ENCODE results near the gene UGT1A4. TPM values are rescaled to one million over a fixed set of nuclear protein-coding genes. Genes with fewer than 3 reads are reported as not detected.

UGT1A4 gene
- polyA plus RNA-seq, 1 experiment, result not detected

GRCh38 chr2:233796254-233796653 is 77.7 kb downstream of the UGT1A4 start:
- TF ChIP-seq CTCF (IDR thresholded peaks at IDR 0.05; ENCODE audit: insufficient read depth, low read depth, low read length), result no peak
- ChIA-PET POLR2A (no interaction called here), CTCF (no interaction called here)
- H3K4me3 ChIP-seq (ENCODE audit: low read depth, low read length), result no peak overlapping the region
- no peak for DNase-seq (ENCODE audit: low read depth)
- H3K27me3 ChIP-seq (ENCODE audit: control insufficient read depth, insufficient read depth, low read length), result no peaks in the 10 kb centered on the region
- no peaks in the 10 kb centered on the region for H3K36me3 ChIP-seq (ENCODE audit: control insufficient read depth, insufficient read depth, low read length)

DNA sequence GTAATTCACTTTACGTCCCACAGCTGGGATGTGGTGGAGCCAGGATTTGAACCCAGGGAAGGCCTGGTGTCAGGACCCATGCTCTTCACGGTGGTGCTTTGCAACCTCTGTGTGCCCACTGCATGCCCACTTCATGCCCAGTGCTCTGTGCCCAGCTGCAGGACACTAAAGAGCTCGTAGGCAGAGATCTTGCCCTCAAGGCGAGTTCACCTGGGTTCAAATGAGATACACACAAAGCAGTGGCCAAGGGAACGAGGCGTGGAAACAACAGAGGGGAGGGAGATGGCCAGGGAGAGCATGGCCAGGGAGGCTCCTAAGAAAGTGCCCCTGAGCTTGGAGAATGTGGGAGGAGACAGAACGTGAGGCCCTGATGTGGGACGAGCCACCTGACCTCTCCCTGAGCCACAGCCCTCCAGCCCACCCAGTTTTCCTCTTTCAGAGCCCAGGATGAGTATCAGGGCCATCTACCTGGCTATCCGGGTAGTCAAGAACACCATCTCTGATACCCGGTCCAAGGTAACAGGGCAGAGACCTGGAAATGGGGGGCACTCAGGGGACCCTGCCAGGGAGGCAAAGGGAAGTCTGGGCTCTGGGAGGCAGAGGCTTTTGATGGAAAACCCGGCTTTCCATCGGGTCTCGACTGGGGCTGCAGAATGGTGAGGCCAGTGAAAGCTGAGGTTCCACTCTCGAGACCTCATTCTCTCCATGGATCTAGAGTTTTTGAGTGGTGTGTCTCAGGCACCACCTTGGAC is 80.0 kb downstream of the UGT1A4 start:
- Histone ChIP-seq H3K36me3 (ENCODE audit: control insufficient read depth, insufficient read depth, low read length) (no peaks in the 10 kb centered on the region), H3K4me3 (ENCODE audit: low read depth, low read length) (no peak overlapping the region), H3K27me3 (ENCODE audit: control insufficient read depth, insufficient read depth, low read length) (no peaks in the 10 kb centered on the region)
- POLR2A ChIA-PET, result no interaction called here
- TF ChIP-seq CTCF (IDR thresholded peaks at IDR 0.05; ENCODE audit: insufficient read depth, low read depth, low read length), result no peak
- no peak for DNase-seq (ENCODE audit: low read depth)
- CTCF ChIA-PET, result no interaction called here

DNA sequence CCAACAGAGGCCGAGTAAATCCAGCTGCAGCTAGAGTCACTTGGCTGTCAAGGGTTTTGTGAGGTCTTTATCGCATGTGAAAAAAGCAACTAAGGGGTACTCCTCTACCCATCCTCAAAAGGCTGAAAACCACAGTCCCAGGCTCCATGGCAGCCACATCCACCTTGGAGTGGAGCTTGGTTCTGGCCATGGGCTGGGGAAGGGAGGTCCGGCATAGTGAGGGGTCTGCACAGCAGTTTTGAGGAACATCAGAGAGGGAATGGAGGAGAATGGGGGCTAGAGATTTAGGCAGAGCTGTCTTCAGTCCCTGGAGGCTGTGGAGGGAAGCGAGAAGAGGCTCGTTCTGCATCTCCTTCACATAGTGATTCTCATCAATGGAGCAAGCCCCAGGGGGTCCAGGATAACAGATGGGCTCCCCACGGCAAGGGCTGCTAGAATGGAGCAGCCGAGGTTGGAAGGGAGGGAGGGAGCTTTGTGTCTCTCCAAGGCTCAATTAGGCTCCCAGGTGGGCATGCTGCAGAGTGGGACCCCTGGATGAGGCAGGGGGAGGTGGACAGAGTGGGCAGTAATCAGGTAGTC is 80.6 kb downstream of the UGT1A4 start:
- no peak for TF ChIP-seq CTCF (IDR thresholded peaks at IDR 0.05; ENCODE audit: insufficient read depth, low read depth, low read length)
- CTCF ChIA-PET, result interaction anchor here (1.1 kb wide), 1 partner anchor 13 kb away, joined by 4 read pairs; no protein-coding TSS in a partner anchor
- POLR2A ChIA-PET, result no interaction called here
- H3K4me3 ChIP-seq (ENCODE audit: low read depth, low read length), result no peak overlapping the region
- no peaks in the 10 kb centered on the region for H3K27me3 ChIP-seq (ENCODE audit: control insufficient read depth, insufficient read depth, low read length)
- no peak for DNase-seq (ENCODE audit: low read depth)
- no peaks in the 10 kb centered on the region for H3K36me3 ChIP-seq (ENCODE audit: control insufficient read depth, insufficient read depth, low read length)

GRCh38 chr2:233799716-233800115 is 81.2 kb downstream of the UGT1A4 start:
- Histone ChIP-seq H3K36me3 (ENCODE audit: control insufficient read depth, insufficient read depth, low read length) (no peaks in the 10 kb centered on the region), H3K4me3 (ENCODE audit: low read depth, low read length) (no peak overlapping the region), H3K27me3 (ENCODE audit: control insufficient read depth, insufficient read depth, low read length) (no peaks in the 10 kb centered on the region)
- POLR2A ChIA-PET, result no interaction called here
- CTCF ChIA-PET, result interaction anchor here (1.1 kb wide), 1 partner anchor 13 kb away, joined by 4 read pairs; no protein-coding TSS in a partner anchor
- no peak for TF ChIP-seq CTCF (IDR thresholded peaks at IDR 0.05; ENCODE audit: insufficient read depth, low read depth, low read length)
- DNase-seq (ENCODE audit: low read depth), result no peak

DNA sequence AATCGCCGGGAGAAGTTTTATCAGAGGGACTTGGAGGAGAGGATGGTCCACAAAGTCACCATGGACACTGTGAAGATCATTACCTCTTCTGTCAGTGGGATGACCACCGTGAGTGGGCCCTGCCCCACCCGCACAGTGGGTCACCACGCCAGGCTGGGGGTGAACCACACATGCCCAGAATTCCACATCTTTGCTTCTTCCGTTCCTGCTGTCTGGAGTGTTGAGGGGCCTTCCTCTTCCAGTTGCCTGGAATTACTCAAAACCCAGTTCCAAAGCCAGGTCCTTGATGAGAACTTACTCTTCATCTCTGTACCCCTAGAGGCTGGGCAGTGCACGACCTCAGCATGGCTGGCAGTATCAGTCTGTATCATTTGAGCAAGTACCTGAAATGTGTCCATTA is 81.7 kb downstream of the UGT1A4 start:
- no peaks in the 10 kb centered on the region for H3K27me3 ChIP-seq (ENCODE audit: control insufficient read depth, insufficient read depth, low read length)
- no peak for DNase-seq (ENCODE audit: low read depth)
- no peaks in the 10 kb centered on the region for H3K36me3 ChIP-seq (ENCODE audit: control insufficient read depth, insufficient read depth, low read length)
- ChIA-PET POLR2A (no interaction called here), CTCF (no interaction called here)
- H3K4me3 ChIP-seq (ENCODE audit: low read depth, low read length), result no peak overlapping the region
- no peak for TF ChIP-seq CTCF (IDR thresholded peaks at IDR 0.05; ENCODE audit: insufficient read depth, low read depth, low read length)
